Ramos (cell line): ENCODE results near the gene GMPR2.

Experiments used
- in situ Hi-C: fragments of 300-500 bp; cut with MboI; formaldehyde crosslinking; loops from one replicate; pipeline ENCODE4 v1.14.3; 2022; ENCODE audit warnings: low sequenced_read_pairs; ENCODE audit not compliant: unreplicated experiment

The GMPR2 gene

DNA sequence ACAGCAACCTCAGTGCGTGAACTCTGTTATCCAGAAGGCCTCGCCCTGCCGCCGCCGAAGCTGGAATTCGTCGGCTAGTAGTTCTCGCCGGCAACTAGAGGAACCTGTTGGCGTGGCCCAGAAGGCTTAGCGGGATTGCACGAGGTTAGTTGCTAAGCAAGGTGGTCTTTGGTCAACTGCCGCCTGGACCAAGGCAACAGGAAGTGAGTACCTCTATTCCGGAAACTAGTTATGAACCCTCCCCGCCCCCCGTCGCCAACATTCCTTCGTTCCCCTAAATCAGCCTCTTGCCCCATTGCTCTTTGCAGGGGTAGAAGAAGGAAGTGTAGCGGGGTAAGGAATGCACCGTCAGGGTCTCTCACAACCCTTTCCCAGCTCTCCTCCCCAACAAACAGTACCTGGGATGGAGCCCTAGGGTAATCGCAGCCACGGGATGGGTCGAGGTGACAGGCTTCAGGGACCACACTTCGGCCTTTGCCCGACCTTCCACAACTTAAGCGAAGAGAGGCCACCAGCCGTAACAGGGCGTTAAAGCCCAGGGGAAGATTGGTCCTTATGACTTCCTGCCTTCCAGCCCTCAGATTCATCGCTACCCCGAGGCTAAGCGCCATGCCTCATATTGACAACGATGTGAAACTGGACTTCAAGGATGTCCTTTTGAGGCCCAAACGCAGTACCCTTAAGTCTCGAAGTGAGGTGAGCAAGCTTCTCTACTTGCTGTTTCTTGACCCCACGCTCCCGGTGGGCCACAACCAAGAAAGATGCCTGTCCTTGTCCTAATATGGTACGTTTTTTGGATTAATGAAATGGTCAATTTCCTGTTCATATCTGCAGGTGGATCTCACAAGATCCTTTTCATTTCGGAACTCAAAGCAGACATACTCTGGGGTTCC lies at the start of gene GMPR2:
GMPR2 (plus strand) TSS at position 285 of the 893 bp plus-strand sequence; CDS start at position 610, 325 bp downstream.
- in situ Hi-C loops: no loop called here

DNA sequence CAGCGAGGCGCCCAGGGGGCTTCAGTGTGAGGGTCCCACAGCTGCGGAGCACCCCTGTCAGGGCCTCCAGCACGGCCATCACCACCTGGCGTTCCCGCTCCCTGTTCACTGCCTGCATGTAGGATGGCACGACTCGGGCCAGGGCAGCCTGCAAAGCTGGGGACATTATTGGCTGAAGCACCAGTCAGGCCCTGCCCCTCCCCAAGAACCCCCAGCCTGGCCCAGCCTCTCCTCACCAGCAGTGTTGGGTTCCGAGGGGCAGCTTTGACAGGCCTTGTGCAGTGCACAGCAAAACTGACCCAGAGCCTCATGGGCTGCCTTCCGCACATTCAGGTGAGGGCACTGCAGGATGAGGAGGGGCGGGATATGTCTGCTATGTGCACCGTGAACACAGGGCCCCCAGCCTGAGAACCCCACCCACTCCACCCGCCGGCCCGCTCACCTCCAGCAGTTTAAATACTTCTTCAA lies 49.7 kb upstream of the GMPR2 start:
- in situ Hi-C loops: no loop called here

DNA sequence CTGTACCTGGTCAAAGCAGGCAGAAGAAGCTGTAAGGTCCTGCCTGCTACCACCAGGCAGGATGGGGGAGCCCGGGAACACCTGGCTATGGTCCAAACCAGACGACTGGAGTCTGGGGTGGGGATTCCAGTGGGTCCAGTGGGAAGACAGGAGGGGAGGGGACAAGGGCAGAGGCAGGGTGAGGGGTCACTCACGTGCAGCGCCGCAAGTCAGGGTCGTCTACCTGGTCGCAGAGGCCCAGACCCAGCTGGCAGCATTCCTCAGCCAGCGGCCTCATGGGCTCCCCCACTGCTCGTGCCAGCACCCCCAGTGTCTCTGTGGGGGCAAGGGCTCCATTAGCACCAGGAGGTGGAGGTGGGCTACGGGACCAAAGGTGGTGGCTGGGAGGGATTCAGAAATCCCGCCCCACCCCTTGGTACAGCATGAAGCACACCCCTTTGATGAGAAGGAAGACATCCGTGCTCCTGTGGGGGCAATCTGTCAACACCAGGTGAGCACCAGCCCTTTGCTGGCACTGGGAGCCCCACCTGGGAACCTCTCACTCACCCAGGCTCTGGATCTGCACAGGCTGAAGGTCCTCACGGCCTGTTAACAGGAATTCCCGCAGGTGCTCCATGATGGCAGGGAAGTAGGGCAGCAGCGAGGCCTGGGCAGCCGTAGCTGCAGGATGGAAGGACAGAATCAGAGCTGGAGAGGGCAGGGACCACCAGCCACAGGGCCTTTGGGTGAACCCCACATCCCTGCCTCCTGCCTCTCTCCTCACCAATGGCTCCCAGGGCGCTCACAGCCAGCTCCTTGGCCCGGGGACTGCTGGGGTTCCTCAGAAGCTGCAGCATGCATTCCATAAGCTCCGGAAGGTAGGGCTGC lies 48.4 kb upstream of the GMPR2 start:
- in situ Hi-C loops: no loop called here

DNA sequence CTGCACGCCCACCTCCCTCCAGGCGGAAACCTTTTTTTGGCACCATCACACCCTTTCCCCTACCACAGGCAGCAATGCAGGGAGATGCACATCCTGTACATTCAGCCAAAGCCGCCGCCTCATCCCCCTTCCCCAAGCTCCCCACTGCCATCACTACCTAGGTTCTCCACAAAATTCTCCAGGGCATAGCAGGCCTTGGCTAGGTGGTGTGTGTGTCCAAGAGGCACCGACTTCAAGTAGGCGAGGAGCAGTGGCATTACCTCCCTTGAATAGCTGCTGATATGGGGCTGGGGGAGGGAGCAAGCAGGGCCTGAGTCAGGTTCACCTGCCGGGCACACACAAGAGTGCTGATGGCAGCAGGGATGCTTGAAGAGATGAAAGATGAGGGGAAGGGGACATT lies 47.7 kb upstream of the GMPR2 start:
- in situ Hi-C loops: no loop called here

DNA sequence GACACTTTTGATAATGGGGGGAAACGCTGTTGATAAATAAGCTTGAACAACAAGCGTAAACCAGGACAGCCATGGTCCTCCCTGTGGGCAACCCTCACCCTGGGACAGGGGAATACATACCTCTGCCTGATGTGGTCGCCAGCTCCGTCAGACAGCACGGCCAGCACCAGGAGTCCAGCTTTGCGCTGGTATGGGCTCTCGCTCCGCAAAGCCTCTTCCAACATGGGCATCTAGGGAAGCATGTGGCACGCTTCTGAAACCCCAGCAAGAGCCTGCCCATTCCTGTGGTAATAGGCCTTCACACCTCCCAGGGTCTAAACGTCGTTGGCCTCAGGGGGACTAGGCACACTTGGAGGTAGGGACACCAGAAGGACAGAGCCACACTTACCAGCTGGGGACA lies 47.0 kb upstream of the GMPR2 start:
- in situ Hi-C loops: no loop called here

DNA sequence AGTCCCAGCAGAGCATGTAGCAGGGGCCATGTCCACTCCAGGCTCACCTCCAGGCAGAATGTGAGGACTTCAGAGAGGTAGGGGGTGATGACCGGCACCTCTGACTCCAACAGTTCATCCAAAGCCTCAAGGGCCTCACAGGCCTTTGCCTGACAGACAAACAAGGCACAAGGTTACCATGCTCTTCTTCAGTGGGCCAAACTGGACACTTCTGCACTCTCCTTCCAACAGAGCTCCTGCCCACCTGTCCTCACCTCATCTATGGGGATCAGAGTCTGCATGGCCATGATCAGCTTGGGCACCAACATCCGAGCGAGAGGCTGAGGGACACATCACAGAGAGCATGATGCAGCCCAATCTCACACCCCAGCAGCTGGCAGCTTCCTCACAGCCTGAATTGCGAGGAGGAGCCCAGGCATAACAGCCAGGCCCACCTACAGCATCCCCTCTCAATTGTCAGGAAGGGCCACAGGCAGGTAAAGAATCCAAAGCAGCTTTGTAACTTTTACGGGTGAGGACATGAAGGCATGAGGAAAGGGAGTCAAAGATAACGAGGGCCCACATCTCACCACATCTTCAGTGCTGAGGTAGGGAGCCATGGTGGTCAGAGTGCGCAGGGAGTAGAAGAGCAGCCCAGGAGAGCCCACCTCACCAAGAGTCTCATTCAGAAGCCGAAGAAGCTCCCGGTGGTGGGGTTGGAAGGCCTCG lies 45.7 kb upstream of the GMPR2 start:
- in situ Hi-C loops: no loop called here

DNA sequence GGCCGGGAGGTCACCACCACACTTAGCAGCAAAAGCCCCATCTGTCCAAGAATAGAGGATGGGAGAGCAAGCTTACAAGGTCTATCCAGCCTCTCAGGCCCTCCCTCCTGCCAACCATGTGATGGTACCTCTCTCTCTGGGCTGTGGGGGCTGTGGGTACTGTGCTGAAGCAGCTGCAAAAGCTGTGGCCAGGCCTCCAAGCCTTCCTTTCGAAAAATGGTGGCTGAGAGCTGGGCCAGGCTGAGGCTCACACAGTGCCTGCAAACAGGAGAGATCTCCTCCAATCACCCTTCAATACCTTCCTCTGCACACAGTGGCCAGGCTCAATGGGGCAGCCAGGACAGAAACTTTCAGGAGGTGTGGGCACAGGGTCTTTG lies 45.2 kb upstream of the GMPR2 start:
- in situ Hi-C loops: no loop called here

DNA sequence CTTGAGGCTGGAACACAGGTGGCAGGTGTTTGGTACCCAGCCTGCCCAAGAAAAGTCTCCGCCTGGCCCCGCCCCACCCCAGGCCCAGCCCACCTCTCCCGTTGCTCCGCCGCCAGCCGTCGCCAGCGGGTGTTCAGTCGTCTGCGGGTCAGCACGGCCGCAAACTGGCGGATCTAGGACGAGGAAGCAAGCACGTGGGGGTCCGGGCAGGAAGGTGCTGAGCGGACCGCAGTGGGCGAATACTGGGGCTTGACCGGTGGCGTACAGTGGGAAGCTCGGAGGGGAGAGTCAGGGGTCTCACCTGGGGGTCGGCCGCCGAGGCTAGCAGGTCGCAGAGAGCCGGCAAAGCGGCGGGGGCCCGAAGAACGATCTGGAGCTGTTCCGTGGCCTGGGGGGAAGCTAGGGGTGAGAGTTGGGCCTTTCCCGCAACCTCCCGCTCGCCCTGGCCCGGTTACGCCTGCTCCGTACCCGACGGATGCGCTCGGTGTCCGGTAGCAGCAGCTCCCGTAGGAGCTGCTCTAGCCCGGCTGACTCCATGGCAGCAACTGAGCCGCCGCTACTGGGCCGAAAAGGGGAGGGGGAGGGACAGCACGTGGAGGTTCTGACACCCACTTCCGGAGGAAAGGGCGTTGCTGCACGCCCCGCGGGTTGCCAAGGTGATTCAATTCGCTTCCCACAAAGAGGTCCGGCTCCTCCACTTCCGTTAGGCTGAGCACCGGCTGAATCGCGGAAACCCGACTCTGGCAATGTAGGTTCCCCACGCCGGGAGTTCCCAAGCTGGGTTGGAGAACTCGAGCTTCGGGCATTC lies 44.3 kb upstream of the GMPR2 start, which contains the start of gene IPO4:
IPO4 (minus strand) TSS at position 566 of the 808 bp plus-strand sequence; CDS start at position 537, 29 bp downstream.
- in situ Hi-C loops: no loop called here

DNA sequence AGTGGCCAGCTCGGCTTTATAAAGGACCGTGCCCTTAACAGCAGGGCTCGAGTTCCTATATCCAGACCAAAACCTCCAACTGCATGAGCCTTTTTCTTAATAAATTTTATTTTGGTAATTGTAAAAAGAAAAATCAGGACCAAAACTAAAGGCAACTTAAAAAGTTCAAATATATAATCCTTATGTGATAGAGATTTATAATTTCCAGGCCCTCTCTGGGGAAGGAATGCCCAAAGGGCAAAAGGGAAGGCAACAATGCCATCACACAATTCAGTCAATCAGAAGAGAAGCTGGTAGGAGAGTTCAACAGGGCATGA lies 43.7 kb upstream of the GMPR2 start:
- in situ Hi-C loops: no loop called here

DNA sequence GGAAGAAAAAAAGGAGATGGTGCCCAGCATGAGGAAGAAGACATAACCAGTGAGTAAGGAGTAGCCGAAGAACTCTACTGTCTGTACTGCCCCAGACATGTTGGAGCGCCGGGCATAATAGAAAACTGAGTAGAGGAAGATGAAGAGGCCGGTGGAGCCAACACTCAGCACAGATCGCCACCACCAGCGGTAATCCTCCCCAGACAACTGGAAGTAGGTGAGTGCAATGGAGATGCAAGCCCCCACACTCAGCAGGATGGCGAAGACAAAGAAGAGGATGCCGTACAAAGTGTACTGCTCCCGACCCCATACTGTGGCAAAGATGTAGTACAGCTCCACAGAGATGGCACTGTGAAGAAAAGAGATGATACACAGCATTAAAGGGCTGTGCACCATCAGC lies 43.3 kb upstream of the GMPR2 start:
- in situ Hi-C loops: no loop called here

DNA sequence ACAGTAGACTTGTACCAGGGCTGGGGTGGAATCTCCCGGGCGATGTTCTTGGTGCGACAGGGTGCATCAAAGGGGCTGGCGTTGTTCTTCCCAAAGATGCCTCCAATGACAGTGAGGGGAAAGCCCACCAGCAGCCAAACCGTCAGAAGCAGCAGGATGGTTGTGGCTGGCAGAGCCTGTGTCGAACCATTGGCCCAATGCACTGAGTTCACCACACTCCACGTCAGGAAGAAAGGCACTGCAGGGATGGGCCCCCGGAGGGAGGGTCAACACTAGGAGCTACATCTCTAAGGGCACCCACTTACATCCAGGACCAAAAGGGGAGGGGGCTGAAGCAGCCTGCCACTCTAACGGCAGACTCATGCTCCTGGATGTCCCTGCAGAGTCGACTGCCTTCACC lies 42.3 kb upstream of the GMPR2 start:
- in situ Hi-C loops: no loop called here

DNA sequence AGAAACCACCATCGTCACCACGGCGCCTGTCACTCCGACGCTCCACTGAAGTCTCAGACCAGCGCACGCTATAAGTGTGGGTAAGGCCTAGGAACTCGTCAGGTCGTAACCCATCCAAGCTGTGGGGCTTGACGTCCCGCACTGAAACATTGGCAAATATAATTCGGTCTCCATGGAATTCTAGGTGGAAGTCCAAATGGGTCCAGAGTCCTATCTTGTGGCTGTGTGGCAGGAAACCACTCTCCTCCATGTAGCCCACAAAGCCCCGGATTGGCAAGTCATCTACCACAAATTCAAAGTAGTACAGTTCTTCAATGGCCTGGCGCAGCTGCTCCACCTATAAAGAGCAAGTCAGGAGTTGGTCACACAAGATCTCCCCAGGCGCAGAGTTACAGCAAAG lies 39.8 kb upstream of the GMPR2 start:
- in situ Hi-C loops: no loop called here

DNA sequence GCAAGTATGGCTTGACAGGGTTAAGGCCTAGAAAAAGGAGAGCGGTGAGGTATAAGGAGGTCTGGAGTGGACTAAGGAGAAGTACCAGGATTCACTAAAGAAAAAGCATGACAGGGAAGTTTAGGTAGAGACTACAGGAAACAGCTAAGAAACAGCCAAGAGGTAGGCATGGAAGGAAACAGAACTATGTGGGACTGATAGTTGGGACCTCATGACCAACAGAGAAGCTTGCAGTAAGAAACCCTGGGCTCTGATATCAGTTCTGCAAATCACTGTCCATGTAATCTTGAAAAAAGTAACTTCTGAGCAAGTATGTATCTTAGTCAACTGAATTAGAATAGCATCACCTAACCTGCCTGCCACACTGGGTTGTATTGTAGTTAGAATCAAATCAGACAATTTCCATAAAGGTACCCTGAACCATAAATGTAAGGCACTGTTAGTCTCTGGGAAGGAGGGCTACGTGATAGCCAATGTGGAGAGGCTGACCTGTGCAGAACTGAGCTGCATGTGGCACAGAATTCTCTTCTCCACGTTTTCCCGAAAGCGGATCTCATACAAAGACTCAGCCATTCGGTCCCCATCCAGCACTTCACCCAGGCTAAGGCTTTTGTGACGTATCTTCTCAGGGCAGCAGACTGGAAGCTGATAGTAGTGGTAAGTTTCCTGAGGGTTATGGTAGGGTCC lies 38.4 kb upstream of the GMPR2 start:
- in situ Hi-C loops: no loop called here

DNA sequence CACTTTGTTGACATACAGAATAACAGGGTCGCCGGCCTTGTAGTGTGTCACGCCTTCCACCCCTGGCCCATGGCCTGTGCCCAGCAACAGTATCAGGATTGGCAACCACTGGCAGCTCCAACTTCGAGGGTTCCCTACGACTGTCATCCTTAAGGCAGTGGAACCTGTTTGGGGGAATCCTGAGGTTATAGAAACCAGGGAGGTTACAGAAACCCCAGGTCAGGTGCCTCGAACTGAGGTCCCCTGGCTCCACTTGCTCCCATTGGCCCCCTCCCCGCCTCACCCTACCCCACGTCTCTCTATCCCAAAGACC lies 37.9 kb upstream of the GMPR2 start:
- in situ Hi-C loops: no loop called here

DNA sequence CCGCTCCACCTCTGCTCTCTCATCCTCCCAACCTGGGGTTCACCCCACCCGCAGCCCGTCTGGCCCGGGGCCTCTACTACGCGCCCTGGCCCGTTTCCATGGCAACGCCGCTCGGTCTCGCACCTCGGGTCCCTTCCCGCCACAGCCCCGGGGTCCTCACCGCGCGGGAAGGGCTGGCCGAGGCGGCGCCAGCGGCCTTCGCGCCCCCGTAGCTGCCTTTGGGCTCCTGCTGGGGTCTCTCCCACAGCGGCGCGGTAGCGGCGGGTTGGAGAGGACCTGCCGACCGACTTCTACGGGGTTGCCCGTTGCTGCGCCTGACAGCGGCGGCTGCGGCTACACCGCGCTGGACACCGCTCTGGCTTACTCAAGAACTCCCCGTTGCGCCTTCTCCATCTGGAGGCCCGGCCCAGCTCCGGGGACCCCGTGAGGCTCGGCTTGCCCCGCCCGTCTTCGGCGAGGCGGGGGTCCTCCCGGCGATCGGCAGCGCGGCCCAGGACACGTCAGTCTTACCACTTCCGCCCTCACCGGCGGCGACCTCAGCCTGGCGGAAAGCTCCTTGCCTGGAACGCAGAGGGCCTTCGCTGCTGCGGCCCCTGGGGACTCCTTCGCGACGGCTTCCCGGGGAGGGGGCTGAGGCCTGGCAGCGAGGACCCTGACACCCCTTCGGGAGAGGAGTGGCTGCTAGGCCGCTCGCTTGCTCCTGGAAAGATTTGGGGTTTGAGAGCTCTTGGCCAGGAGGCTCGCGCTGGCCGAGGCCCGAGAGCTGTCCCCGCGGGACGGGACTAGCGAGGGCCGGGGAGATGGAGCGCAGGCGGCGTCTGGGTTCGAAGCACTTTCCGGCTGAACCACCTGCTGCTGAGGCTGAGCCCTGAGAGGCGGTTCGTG lies 37.3 kb upstream of the GMPR2 start, which contains the start of gene TM9SF1:
TM9SF1 (minus strand) TSS at position 256 of the 885 bp plus-strand sequence. CDS start 422 bp downstream, outside the sequence.
- in situ Hi-C loops: no loop called here

DNA sequence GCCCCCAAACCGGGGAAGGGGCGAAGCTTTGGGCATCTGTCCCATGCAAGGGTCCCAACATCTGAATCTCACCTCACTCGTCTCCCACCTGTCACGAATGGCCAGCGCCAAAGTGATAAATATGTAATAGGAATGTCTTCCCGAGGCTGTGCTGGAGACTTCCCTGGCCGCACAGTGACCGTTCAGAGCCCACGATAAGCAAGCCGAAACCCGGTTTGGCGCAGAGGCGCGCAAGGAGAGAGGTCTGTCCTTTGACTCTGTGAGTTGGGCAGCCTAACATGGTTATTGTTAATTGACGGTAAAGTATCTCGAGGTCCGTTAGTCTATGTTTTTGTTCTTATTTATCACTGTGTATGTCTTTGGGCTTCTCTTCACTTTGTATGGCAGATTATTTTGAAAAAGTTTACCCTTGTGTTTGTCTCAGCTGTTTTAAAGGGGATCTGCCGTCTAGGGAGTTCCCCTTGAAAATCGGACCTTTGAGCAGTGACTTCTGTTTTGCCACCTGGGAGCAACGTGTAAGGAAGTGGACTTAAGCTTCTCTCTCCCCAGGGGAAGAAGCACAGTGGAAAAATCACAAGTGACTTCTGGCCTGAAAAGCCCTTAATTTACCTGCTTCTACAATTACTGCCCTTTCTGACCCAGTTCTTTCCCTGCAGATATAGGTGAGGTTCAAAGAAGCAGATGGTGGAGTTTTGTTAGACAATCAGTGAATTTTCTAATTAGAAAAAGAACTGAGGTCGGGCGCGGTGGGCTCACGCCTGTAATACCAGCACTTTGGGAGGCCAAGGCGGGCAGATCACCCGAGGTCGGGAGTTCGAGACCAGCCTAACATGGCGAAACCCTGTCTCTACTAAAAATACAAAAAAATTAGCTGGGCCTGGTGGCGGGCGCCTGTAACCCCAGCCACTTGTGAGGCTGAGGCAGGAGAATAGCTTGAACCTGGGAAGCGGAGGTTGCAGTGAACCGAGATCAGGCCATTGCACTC lies 36.4 kb upstream of the GMPR2 start:
- in situ Hi-C loops: no loop called here

DNA sequence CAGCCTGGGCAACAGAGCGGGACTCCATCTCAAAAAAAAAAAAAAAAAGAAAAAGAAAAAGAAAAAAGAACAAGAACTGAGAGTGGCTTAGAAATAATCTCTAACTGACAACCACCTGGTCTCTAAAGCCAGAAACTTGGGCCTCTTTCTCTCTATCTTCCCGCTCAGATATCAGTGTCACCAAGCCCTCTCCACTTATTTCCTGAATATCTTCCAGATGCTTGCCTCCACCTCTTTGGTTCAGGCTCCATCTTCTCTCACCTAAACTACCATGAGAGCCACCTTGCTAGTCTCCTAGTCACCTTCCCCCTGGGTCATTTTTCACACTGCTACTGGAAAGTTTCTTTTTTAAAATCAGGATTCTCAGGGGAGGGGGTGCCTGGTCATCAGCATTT lies 35.7 kb upstream of the GMPR2 start:
- in situ Hi-C loops: no loop called here
